Globus pallidus (tissue), 1 donor: ENCODE measurements around the gene CAMTA1.

Experiments
- DNase-seq: peaks from one replicate; pipeline ENCODE4 v3.0.0-alpha.2; 2015; ENCODE audit warnings: low spot score

Gene CAMTA1

GRCh38 chr1:7229696-7230631, 444.7 kb downstream of the CAMTA1 start:
- no peak for DNase-seq

- DNase-seq: no peak
Measured at GRCh38 chr1:7232441-7233236, 447.4 kb downstream of the CAMTA1 start.

GRCh38 chr1:7233237-7233540, 447.9 kb downstream of the CAMTA1 start:
- no peak for DNase-seq

- DNase-seq: no peak
Measured at GRCh38 chr1:7233646-7234470, 448.6 kb downstream of the CAMTA1 start.

- no peak for DNase-seq
Measured at GRCh38 chr1:7234471-7234755, 449.2 kb downstream of the CAMTA1 start.

GRCh38 chr1:7235871-7236517, 450.7 kb downstream of the CAMTA1 start:
- DNase-seq: no peak

- no peak for DNase-seq
Measured at GRCh38 chr1:7236844-7237515, 451.7 kb downstream of the CAMTA1 start.

GRCh38 chr1:7247158-7247557, 461.9 kb downstream of the CAMTA1 start:
- DNase-seq: no peak

- peak; percentile 70 for DNase-seq
Measured at GRCh38 chr1:7247791-7248548, 462.7 kb downstream of the CAMTA1 start.

GRCh38 chr1:7248549-7249199, 463.4 kb downstream of the CAMTA1 start:
- no peak for DNase-seq

- DNase-seq: no peak
Measured at GRCh38 chr1:7249516-7249915, 464.3 kb downstream of the CAMTA1 start.

GRCh38 chr1:7250176-7250575, 464.9 kb downstream of the CAMTA1 start:
- DNase-seq: no peak

GRCh38 chr1:7250597-7251453, 465.6 kb downstream of the CAMTA1 start:
- DNase-seq: no peak

- no peak for DNase-seq
Measured at GRCh38 chr1:7251454-7251800, 466.2 kb downstream of the CAMTA1 start.

- DNase-seq: no peak
Measured at GRCh38 chr1:7252411-7253117, 467.3 kb downstream of the CAMTA1 start.

GRCh38 chr1:7253118-7253480, 467.8 kb downstream of the CAMTA1 start:
- no peak for DNase-seq

GRCh38 chr1:7253988-7254587, 468.8 kb downstream of the CAMTA1 start:
- no peak for DNase-seq

GRCh38 chr1:7255303-7256058, 470.2 kb downstream of the CAMTA1 start:
- no peak for DNase-seq
